ENCODE results near the gene TOM1L2. TPM values are rescaled to one million over a fixed set of nuclear protein-coding genes. Genes with fewer than 3 reads are reported as not detected.

The TOM1L2 gene
- total and polyA plus RNA-seq, 2 of the 4 experiments (the other 2 are of a cell fraction), result 34.4 to 51.7 TPM

DNA sequence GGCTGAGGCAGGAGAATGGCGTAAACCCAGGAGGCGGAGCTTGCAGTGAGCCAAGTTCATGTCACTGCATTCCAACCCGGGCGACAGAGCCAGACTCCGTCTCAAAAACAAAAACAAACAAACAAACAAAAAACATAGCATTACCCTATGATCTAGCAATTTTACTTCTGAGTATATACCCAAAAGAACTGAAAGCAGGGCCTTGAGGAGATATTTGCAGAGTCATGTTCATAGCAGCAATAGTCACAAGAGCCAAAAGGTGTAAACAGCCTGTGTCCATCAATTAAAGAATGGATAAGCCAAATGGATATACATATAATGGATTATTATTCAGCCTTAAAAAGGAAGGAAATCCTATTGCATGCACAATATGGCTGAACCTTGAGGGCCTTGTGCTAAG, 63.1 kb downstream of the TOM1L2 start:
- Histone ChIP-seq H3K23ac (ENCODE audit: low read depth, low read length) (no peak overlapping the region), H3K27me3 (ENCODE audit: control insufficient read depth, insufficient read depth, low read length) (no peaks in the 10 kb centered on the region), H3K9ac (ENCODE audit: low read depth, low read length) (no peak overlapping the region), H2BK120ac (ENCODE audit: low read depth, low read length) (no peak overlapping the region), H2BK15ac (ENCODE audit: low read depth, low read length) (no peak overlapping the region), H3K4ac (ENCODE audit: low read depth, low read length) (no peak overlapping the region), H2BK20ac (ENCODE audit: low read depth, low read length) (no peak overlapping the region), H4K5ac (ENCODE audit: low read depth, low read length) (no peak overlapping the region), H3K14ac (replicated peaks; ENCODE audit: low read depth, low read length) (no peak overlapping the region), H3K18ac (ENCODE audit: low read depth, low read length) (no peak overlapping the region), H3K9me1 (ENCODE audit: insufficient read depth, low read length) (peaks cover 25% of the 10 kb centered on the region), H2BK5ac (ENCODE audit: low read depth, low read length, poor library complexity, severe bottlenecking) (no peak overlapping the region), H3K79me1 (ENCODE audit: low read depth in 1 of 2, low read length in 2 of 2) (peaks cover 12 to 32% of the 10 kb centered on the region in 2 experiments), H4K8ac (ENCODE audit: low read depth in 2 of 2, low read length in 2 of 2) (no peak overlapping the region), H4K20me1 (ENCODE audit: insufficient read depth, low read length) (no peaks in the 10 kb centered on the region), H2AK5ac (ENCODE audit: low read depth, low read length) (no peak overlapping the region), H3K9me3 (ENCODE audit: control insufficient read depth, insufficient read depth, low read length) (no peaks in the 10 kb centered on the region), H3K4me2 (ENCODE audit: low read depth, low read length) (no peak overlapping the region), H3K27ac (ENCODE audit: insufficient read depth, low read length) (no peak overlapping the region), H2AFZ (replicated peaks; ENCODE audit: low read length, poor library complexity) (no peak overlapping the region), H3K4me3 (ENCODE audit: insufficient read depth, low read depth, low read length) (no peak overlapping the region), H3K4me1 (ENCODE audit: control insufficient read depth, insufficient read depth, low read length) (peaks cover 11% of the 10 kb centered on the region), H3K56ac (ENCODE audit: extremely low read depth, insufficient read depth, low read length) (no peak overlapping the region), H3K36me3 (ENCODE audit: control insufficient read depth, insufficient read depth, low read length) (peaks cover 4% of the 10 kb centered on the region), H2AK9ac (replicated peaks; ENCODE audit: low read depth, low read length, poor library complexity) (no peak overlapping the region), H4K91ac (ENCODE audit: insufficient read depth, low read depth, low read length) (no peak overlapping the region)
- BruUV-seq (replicated peaks), result no TSS peak
- ChIA-PET POLR2A (ENCODE audit: unreplicated experiment) (no interaction called here), CTCF (no interaction called here)
- WGBS, 2 experiments (ENCODE audit: extremely low coverage in 2 of 2, insufficient read length in 1 of 2), result 100% methylated on average over 1 of the region's 5 CpGs; no CpG with 5 or more reads in 1 of the 2 experiments
- no peak for TF ChIP-seq MXI1 (IDR thresholded peaks at IDR 0.05; ENCODE audit: borderline replicate concordance, low read depth, low read length)
- TF ChIP-seq RCOR1 (IDR thresholded peaks at IDR 0.05; ENCODE audit: insufficient replicate concordance, low read length), result no peak
- TF ChIP-seq, protein P1, sequence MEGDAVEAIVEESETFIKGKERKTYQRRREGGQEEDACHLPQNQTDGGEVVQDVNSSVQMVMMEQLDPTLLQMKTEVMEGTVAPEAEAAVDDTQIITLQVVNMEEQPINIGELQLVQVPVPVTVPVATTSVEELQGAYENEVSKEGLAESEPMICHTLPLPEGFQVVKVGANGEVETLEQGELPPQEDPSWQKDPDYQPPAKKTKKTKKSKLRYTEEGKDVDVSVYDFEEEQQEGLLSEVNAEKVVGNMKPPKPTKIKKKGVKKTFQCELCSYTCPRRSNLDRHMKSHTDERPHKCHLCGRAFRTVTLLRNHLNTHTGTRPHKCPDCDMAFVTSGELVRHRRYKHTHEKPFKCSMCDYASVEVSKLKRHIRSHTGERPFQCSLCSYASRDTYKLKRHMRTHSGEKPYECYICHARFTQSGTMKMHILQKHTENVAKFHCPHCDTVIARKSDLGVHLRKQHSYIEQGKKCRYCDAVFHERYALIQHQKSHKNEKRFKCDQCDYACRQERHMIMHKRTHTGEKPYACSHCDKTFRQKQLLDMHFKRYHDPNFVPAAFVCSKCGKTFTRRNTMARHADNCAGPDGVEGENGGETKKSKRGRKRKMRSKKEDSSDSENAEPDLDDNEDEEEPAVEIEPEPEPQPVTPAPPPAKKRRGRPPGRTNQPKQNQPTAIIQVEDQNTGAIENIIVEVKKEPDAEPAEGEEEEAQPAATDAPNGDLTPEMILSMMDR (conservative IDR thresholded peaks at IDR 0.05; ENCODE audit: low read depth, low read length), result no peak
- TF ChIP-seq RAD21 (IDR thresholded peaks at IDR 0.05; ENCODE audit: low read length), result no peak
- TF ChIP-seq, protein P2, sequence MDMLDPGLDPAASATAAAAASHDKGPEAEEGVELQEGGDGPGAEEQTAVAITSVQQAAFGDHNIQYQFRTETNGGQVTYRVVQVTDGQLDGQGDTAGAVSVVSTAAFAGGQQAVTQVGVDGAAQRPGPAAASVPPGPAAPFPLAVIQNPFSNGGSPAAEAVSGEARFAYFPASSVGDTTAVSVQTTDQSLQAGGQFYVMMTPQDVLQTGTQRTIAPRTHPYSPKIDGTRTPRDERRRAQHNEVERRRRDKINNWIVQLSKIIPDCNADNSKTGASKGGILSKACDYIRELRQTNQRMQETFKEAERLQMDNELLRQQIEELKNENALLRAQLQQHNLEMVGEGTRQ (IDR thresholded peaks at IDR 0.05; ENCODE audit: low read depth, low read length), result no peak
- no peak for TF ChIP-seq CHD1 (IDR thresholded peaks at IDR 0.05; ENCODE audit: low read depth, low read length)
- no peak for TF ChIP-seq RFX5 (IDR thresholded peaks at IDR 0.05; ENCODE audit: low read depth, low read length)
- TF ChIP-seq, protein P3, sequence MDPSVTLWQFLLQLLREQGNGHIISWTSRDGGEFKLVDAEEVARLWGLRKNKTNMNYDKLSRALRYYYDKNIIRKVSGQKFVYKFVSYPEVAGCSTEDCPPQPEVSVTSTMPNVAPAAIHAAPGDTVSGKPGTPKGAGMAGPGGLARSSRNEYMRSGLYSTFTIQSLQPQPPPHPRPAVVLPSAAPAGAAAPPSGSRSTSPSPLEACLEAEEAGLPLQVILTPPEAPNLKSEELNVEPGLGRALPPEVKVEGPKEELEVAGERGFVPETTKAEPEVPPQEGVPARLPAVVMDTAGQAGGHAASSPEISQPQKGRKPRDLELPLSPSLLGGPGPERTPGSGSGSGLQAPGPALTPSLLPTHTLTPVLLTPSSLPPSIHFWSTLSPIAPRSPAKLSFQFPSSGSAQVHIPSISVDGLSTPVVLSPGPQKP (IDR thresholded peaks at IDR 0.05; ENCODE audit: borderline replicate concordance, low read depth, low read length), result no peak
- no peak for TF ChIP-seq CEBPB (IDR thresholded peaks at IDR 0.05; ENCODE audit: low read depth, low read length)
- no peak for TF ChIP-seq MAFK (IDR thresholded peaks at IDR 0.05; ENCODE audit: low read depth, low read length)
- no peak for TF ChIP-seq NFE2L2 (IDR thresholded peaks at IDR 0.05; ENCODE audit: low read depth, low read length)
- TF ChIP-seq SMC3 (IDR thresholded peaks at IDR 0.05; ENCODE audit: low read depth, low read length), result no peak
- TF ChIP-seq POLR2A (IDR thresholded peaks at IDR 0.05; ENCODE audit: low read depth, low read length), result no peak
- TF ChIP-seq BHLHE40 (IDR thresholded peaks at IDR 0.05; ENCODE audit: low read depth, low read length), result no peak
- TF ChIP-seq FOS (IDR thresholded peaks at IDR 0.05; ENCODE audit: low read depth, low read length), result no peak
- TF ChIP-seq MAZ (IDR thresholded peaks at IDR 0.05; ENCODE audit: borderline replicate concordance, low read depth, low read length), result no peak
- dilution Hi-C loops (cut with HindIII; ENCODE audit: low sequenced_read_pairs, unreplicated experiment), result no loop called here
- intact Hi-C loops (cut with micrococcal nuclease), result no loop called here
- in situ Hi-C loops (cut with MboI; ENCODE audit: low sequenced_read_pairs), result no loop called here
- no peak for ATAC-seq (ENCODE audit: low read depth)
- DNase-seq, result no peak

All from IMR-90 (cell line).